Mucosa of gallbladder (tissue), 1 donor: Measurements from ENCODE around the gene CDC25B. TPM values are rescaled to one million over a fixed set of nuclear protein-coding genes. Genes with fewer than 3 reads are reported as not detected.
"Not testable (repeated sequence)": the region's sequence is repeated elsewhere in the genome, so short reads cannot be mapped to it uniquely, and the experiment has no call there.

Experiments
- DNase-seq: peaks from one replicate; pipeline ENCODE4 v3.0.0-alpha.2; 2020; ENCODE audit warnings: low spot score
- total RNA-seq: library from RNA; stranded (reverse); gene quantifications from one replicate; pipeline ENCODE4 v1.2.1, GENCODE V29; 2021
- donor health status: DM: no; HTN: no; CAD: no.

CDC25B gene
- total RNA-seq, 1 donor from 2014 or later = 38.9 TPM

GRCh38 chr20:3828798-3829197 lies 32.7 kb downstream of the CDC25B start:
- DNase-seq = no peak

DNA sequence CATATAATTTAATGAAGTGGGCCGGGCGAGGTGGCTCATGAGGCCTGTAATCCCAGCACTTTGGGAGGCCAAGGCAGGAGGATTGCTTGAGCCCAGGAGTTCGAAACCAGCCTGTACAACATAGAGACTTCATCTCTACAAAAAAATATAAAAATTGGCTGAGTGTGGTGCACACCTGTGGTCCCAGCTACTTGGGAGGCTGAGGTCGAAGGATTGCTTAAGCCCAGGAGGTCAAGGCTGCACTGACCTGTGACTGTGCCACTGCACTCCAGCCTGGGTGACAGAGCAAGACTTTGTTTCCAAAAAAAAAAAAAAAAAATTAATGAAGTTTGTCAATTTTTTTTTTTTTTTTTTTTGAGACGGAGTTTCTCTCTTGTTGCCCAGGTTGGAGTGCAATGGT lies 33.8 kb downstream of the CDC25B start:
- not testable (repeated sequence) for DNase-seq

DNA sequence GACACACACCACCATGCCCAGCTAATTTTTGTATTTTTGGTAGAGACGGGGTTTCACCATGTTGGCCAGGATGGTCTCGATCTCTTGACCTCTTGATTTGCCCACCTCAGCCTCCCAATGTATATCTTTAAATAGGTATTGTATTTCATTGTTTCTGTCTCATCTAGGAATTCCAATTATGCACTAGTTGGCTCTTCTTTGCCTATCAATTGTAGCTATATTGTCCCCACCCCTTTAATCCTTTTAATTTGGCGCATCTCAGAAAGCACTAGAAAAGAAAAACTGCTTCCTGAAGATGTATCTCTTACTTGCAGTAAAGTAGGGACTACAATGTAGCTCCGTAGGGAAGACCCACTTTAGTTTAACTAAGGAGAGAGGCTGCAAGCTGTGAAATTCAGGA lies 40.0 kb downstream of the CDC25B start:
- DNase-seq = no peak

- no peak for DNase-seq
Observed at GRCh38 chr20:3839328-3839727, 43.2 kb downstream of the CDC25B start.

DNA sequence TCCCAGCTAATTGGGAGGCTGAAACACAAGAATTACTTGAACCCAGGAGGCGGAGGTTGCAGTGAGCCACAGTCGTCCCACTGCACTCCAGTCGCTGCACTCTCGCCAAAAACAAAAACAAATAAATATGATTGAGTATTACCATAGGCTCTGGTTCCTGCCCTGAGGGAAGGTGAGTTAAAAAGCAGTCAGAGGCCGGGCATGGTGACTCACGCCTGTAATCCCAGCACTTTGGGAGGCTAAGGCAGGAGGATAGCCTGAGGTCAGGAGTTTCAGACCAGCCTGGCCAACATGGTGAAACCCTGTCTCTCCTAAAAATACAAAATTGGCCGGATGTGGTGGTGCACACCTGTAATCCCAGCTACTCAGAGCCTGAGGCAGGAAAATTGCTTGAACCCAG lies 44.1 kb downstream of the CDC25B start:
- DNase-seq = not testable (repeated sequence)

DNA sequence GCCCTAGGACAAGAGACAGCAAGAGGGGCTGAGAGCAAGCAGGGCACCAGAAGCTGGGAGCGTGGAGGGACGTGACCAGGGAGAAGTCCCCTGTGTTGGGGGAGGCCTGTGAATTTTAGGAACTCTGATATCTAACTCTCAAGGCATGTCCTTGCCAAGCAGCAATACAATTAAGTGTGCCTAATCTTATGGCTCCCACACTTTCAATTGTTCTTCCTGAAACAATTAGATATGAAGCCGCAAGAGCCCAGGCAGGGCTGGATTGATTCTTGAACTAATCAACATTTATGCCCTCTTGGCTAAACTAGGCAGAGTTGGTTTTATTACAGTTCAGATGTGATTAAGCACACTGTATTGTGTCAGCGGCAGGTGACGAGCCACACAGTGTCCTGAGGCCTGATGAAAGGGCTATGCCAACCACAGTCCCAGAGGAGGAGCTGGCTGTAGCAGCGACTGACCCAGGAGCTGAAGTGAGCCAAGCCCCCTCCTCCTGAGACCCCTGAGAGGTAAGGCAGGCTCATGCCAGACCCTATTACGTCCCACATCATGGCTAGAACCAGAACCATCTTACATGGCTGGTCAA lies 46.3 kb downstream of the CDC25B start:
- no peak for DNase-seq

GRCh38 chr20:3843490-3843889 lies 47.4 kb downstream of the CDC25B start:
- DNase-seq = no peak

DNA sequence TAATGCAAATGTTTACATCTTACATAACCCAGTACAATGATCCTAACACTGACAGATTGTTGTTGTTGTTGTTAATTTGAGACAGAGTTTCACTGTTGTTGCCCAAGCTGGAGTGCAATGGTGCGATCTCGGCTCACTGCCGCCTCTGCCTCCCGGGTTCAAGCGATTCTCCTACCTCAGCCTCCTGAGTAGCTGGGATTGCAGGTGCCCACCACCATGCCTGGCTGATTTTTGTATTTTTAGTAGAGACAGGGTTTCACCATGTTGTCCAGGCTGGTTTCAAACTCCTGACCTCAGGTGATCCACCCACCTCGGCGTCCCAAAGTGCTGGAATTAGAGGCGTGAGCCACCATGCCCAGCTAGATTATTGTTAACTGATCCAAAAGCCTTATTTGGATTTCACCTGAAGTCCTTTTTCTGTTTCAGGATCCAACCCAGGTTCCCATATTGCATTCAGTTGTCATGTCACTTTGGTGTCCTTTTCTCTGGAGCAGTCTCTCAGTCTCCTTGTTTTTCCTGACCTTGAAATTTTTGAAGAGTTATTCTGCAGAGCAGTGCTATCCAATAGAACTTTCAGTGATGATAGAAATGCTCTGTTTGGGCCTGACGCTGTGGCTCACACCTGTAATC lies 48.0 kb downstream of the CDC25B start:
- not testable (repeated sequence) for DNase-seq

DNA sequence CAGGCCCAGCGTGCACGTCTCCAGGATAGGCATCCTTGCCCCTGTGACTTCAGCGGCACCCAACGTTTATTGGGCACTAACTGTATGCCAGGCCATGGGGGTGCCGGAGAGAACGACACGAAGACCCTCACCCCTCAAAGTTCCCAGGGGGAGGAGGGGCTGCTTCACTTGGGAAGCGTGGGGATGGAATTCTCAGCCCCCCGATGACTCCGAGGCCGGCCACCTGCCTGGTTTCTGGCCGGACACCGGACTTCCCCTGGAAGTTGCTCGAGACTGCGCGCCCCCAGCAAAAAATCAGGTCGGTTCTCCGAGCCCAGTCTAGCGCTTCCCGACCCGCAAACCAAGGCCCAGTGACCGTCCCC lies 50.2 kb downstream of the CDC25B start:
- DNase-seq = no peak

GRCh38 chr20:3846740-3847428 lies 50.8 kb downstream of the CDC25B start, which contains the start of gene MAVS:
MAVS (plus strand) TSS chr20:3846834; CDS start chr20:3854625, 7,791 bp downstream.
- DNase-seq = peak; percentile 84

DNA sequence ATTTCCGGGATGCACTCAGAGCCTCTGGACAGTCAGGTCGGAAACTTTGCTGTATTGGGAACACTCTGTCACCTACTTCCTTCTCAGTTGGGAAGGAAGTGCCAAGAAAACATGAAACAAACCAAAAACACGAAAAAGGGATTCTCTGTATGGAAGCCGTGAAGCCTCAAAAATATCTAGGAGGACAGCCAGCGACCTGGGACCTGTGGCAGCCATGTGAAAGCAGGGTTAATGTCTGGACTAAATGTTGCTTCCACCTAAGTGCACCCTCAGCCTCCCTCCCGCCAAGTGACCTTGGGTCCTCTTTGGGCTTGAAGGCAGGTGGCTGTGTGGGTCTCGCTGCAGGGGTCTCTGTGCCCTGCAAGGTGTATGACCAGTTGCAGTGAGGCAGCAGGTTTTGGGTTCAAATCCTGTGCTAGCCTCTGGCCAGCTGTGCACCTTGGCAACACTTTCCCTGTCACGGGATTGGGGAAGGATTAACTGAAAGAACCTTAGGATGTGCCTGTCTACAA lies 51.4 kb downstream of the CDC25B start:
- no peak for DNase-seq

GRCh38 chr20:3848565-3848964 lies 52.5 kb downstream of the CDC25B start:
- no peak for DNase-seq

DNA sequence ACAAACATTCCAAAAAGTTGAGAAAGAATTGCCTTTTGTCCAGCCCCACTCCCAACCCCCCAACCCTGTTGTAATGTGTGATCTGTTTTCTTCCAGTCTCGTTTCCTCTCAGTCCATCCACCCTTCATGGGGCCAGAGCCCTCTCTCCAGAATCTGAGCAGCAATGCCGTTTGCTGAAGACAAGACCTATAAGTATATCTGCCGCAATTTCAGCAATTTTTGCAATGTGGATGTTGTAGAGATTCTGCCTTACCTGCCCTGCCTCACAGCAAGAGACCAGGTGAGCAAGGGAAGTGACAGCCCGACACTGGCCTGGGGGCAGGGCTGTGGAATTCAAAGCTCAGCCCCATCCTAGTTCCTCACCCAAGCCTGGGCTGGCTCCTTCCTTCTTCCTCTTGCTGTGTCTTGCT lies 58.4 kb downstream of the CDC25B start:
- no peak for DNase-seq

Other genes with a start within 250 kb of the CDC25B start
- not detected for gene GFRA4, start 132.9 kb upstream of the CDC25B start, total RNA-seq
- gene ADAM33, start 114.3 kb upstream of the CDC25B start, total RNA-seq = 67.3 TPM
- gene SIGLEC1, start 83.7 kb upstream of the CDC25B start, total RNA-seq = 8.2 TPM
- 5.4 TPM for gene HSPA12B, start 63.6 kb upstream of the CDC25B start, total RNA-seq
- gene ADISSP, start 28.6 kb upstream of the CDC25B start, total RNA-seq = 61.1 TPM
- gene SPEF1, start 14.9 kb upstream of the CDC25B start, total RNA-seq = 0.75 TPM
- 109 TPM for gene CENPB, start 9.6 kb upstream of the CDC25B start, total RNA-seq
- gene AP5S1, start 24.2 kb downstream of the CDC25B start, total RNA-seq = 16.2 TPM
- 44.9 TPM for gene MAVS, start 50.5 kb downstream of the CDC25B start, total RNA-seq
- gene PANK2, start 93.1 kb downstream of the CDC25B start, total RNA-seq = 32.5 TPM
- 9.4 TPM for gene RNF24, start 219.2 kb downstream of the CDC25B start, total RNA-seq